K562 (cell line): ENCODE results near the gene PBX1. TPM values are rescaled to one million over a fixed set of nuclear protein-coding genes. Genes with fewer than 3 reads are reported as not detected.

ENCODE experiments used
- ATAC-seq: fragments of 200-7000 bp; cut with Tn5 transposase; 3 replicates; pipeline ENCODE4 v1.9.1; 2020; ENCODE audit warnings: moderate library complexity
- BruUV-seq: library from RNA; stranded (reverse); fragments of 400-500 nt; replicated peaks from 2 replicates; lab custom pipeline; 2021; lab: Mats Ljungman, UMichigan
- CTCF ChIA-PET: fragments of 300-600 bp; formaldehyde crosslinking; extraction: SDS; loops from one replicate; lab custom pipeline; 2021; ENCODE audit warnings: low intra/inter-chr PET ratio; lab: Yijun Ruan, JAX
- POLR2A ChIA-PET: fragments of 300-600, 350-650 bp; sonication (Branson Sonifier 250); formaldehyde crosslinking; extraction: SDS; loops from one replicate; lab custom pipeline; 2021; ENCODE audit warnings: antibody characterized with exemption, inconsistent platforms; lab: Yijun Ruan, JAX
- DNase-seq, 4 experiments: peaks; one replicate each; pipeline versions ENCODE4 v3.0.0 to v3.0.0-alpha.2; 2011 to 2018; ENCODE audit warnings: low spot score in 3 of 4, mixed read lengths in 3 of 4; ENCODE audit errors: extremely low read depth in 1 of 4
- FAIRE-seq: peaks from 2 replicates; lab custom pipeline; 2011; peaks lifted over from hg19 to GRCh38; lab: Jason Lieb, UNC
- H2AFZ ChIP-seq: 2 replicates; pipeline ENCODE4 v1.6.0; 2011; ENCODE audit warnings: low read depth, low read length, control low read depth, inconsistent platforms
- H3K27ac ChIP-seq: fragments of 200-600 bp; 3 replicates; pipeline ENCODE4 v1.8.0; 2011; ENCODE audit warnings: low read depth, mild to moderate bottlenecking, control low read depth, inconsistent platforms, low read length, moderate library complexity, mixed read lengths; ENCODE audit errors: extremely low read depth
- H3K27me3 ChIP-seq, 2 experiments: fragments of 300-600 bp in 1 of 2; 2 replicates in 1 of 2; 3 replicates in 1 of 2; pipeline versions ENCODE4 v1.6.0 to v1.8.0; 2011; ENCODE audit warnings: inconsistent platforms in 2 of 2, low read length in 2 of 2, mild to moderate bottlenecking in 1 of 2, mixed read lengths in 1 of 2, moderate library complexity in 1 of 2; ENCODE audit not compliant: control insufficient read depth in 2 of 2, insufficient read depth in 2 of 2
- H3K36me3 ChIP-seq: fragments of 300-600 bp; 3 replicates; pipeline ENCODE4 v1.8.0; 2011; ENCODE audit warnings: mild to moderate bottlenecking, low read length, inconsistent platforms; ENCODE audit not compliant: control insufficient read depth, insufficient read depth
- H3K4me1 ChIP-seq, 2 experiments: fragments of 200-600 bp in 1 of 2; replicated peaks in 1 of 2; 2 replicates in 1 of 2; 3 replicates in 1 of 2; pipeline versions ENCODE4 v1.5.1 to v1.8.0; 2011; ENCODE audit warnings: inconsistent platforms in 2 of 2, low read length in 2 of 2, mild to moderate bottlenecking in 1 of 2, mixed read lengths in 1 of 2, moderate library complexity in 1 of 2; ENCODE audit not compliant: control insufficient read depth in 2 of 2, insufficient read depth in 2 of 2
- H3K4me2 ChIP-seq: 2 replicates; pipeline ENCODE4 v1.6.1; 2011; ENCODE audit warnings: low read length, control low read depth, inconsistent platforms, mixed read lengths; ENCODE audit not compliant: insufficient read depth
- H3K4me3 ChIP-seq: fragments of 200-600 bp; sonication (generic), shearing (Covaris generic); 2 replicates; pipeline ENCODE4 v1.5.1; 2016; ENCODE audit warnings: control low read depth, inconsistent platforms
- H3K79me2 ChIP-seq: fragments of 200-600 bp; 3 replicates; pipeline ENCODE4 v1.8.0; 2011; ENCODE audit warnings: low read length, inconsistent platforms; ENCODE audit not compliant: control insufficient read depth, insufficient read depth
- H3K9ac ChIP-seq, 2 experiments: 2 replicates each; pipeline versions ENCODE4 v1.6.0 to v1.6.1; 2011; ENCODE audit warnings: low read depth in 2 of 2, low read length in 2 of 2, control low read depth in 1 of 2, inconsistent platforms in 1 of 2, mild to moderate bottlenecking in 1 of 2, mixed read lengths in 1 of 2; ENCODE audit not compliant: insufficient read depth in 1 of 2
- H3K9me1 ChIP-seq: one replicate; pipeline ENCODE4 v1.6.0; 2011; ENCODE audit warnings: inconsistent platforms, mild to moderate bottlenecking, low read length, moderate library complexity; ENCODE audit not compliant: control insufficient read depth, insufficient read depth
- H3K9me3 ChIP-seq: replicated peaks from 2 replicates; pipeline ENCODE4 v1.5.1; 2011; ENCODE audit warnings: low read depth, low read length, inconsistent platforms; ENCODE audit not compliant: control insufficient read depth, insufficient read depth
- H4K20me1 ChIP-seq: replicated peaks from 2 replicates; pipeline ENCODE4 v1.6.1; 2011; ENCODE audit warnings: low read length, inconsistent platforms, mixed read lengths; ENCODE audit not compliant: control insufficient read depth, insufficient read depth
- ELF1 ChIP-seq: fragments of 200-800 bp; sonication (Bioruptor generic); IDR thresholded peaks from 2 replicates; pipeline ENCODE4 v1.6.1; 2016; ENCODE audit warnings: missing genetic modification characterization, missing compliant biosample characterization
- SAFB2 ChIP-seq: fragments of 200-400 bp; formaldehyde crosslinking; IDR thresholded peaks from 2 replicates; pipeline ENCODE4 v1.6.1; 2018; ENCODE audit warnings: borderline replicate concordance, low read length, low read depth, moderate library complexity; ENCODE audit not compliant: severe bottlenecking
- SP2 ChIP-seq: IDR thresholded peaks from 2 replicates; pipeline ENCODE4 v1.6.1; 2011; ENCODE audit warnings: mild to moderate bottlenecking, low read depth, low read length, moderate library complexity; ENCODE audit not compliant: poor library complexity, severe bottlenecking; ENCODE audit errors: extremely low read depth
- ZNF507 ChIP-seq: conservative IDR thresholded peaks from 2 replicates; pipeline ENCODE4 v1.6.1; 2017; ENCODE audit warnings: missing genetic modification characterization, missing compliant biosample characterization
- WGBS: fragments of 100-300 bp; shearing (Covaris generic); methylation state at CpG from one replicate; pipeline ENCODE4 v1.1.6; 2016; ENCODE audit warnings: low coverage, mixed read lengths; ENCODE audit not compliant: insufficient coverage; ENCODE audit errors: missing lambda C conversion rate; 5-methylcytosine and 5-hydroxymethylcytosine counted together
- in situ Hi-C: fragments of 300-500 bp; cut with MboI; formaldehyde crosslinking; loops from 4 replicates; pipeline ENCODE4 v1.15.0; 2018; ENCODE audit warnings: inconsistent platforms, mixed read lengths
- intact Hi-C: fragments of 100-400 bp; cut with micrococcal nuclease; formaldehyde crosslinking; loops from 2 replicates; pipeline ENCODE4 v1.14.2; 2022
- polyA plus RNA-seq, 8 experiments: library from polyadenylated mRNA; depleted of rRNA in 4 of 8; stranded (reverse) in 5 of 8; unstranded in 3 of 8; fragments of >200 nt; fragmentation: Nextera tagmentation in 2 of 8; fragmentation: Illumina TruSeq in 1 of 8; extraction: Ambion mirVana in 2 of 8; extraction: Trizol in 1 of 8; gene quantifications; 2 replicates each; pipeline versions ENCODE4 v1.2.1 to v1.2.3, GENCODE V29; 2011 to 2014; ENCODE audit warnings: inconsistent platforms in 1 of 8, missing spikeins in 1 of 8
- total RNA-seq, 7 experiments: library from RNA; depleted of rRNA in 6 of 7; stranded (reverse); fragments of >200 nt in 6 of 7; fragmentation: Illumina TruSeq in 2 of 7; extraction: Trizol in 2 of 7; gene quantifications; 2 replicates each; pipeline versions ENCODE4 v1.2.1 to v1.2.3, GENCODE V29; 2011 to 2021; ENCODE audit warnings: low replicate concordance in 1 of 7
- TF ChIP-seq, protein P1 (sequence below): sonication (generic); formaldehyde crosslinking; IDR thresholded peaks from 2 replicates; pipeline ENCODE4 v1.8.0; 2022; ENCODE audit warnings: missing genetic modification reagents, mild to moderate bottlenecking, moderate library complexity, borderline replicate concordance
- TF ChIP-seq, protein P2 (sequence below), 2 experiments: fragments of 450-650 bp; IDR thresholded peaks; 2 replicates each; pipeline ENCODE4 v1.6.1; 2016; ENCODE audit warnings: mild to moderate bottlenecking in 2 of 2, borderline replicate concordance in 1 of 2, low read depth in 1 of 2, moderate library complexity in 1 of 2

Gene PBX1
- total and polyA plus RNA-seq, 9 of the 15 experiments (the other 6 are each of a cell fraction or from before 2014, with no cell fraction given): 0.03 to 0.62 (median 0.17) TPM

DNA sequence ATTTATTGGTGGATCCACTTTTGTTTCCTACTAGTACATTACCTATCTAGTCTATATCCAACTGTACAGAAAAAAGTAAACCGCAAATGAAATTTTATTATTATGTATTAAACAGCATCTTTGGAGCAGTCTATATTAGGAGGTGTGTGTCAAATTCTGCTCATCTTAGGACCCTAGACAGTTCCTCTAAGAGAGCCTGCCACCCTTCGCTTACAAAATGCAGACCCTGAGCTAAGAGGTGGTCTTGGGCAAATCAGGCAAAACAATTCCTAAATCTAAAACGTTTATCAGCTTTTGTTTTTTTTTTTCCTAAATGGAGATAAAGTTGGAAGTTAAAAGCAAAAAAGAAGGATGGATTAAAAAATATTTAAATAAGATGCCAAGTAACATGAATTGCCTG lies 85.3 kb downstream of the PBX1 start:
- H3K4me1 ChIP-seq: no peaks in the 10 kb centered on the region
- H3K79me2 ChIP-seq: no peaks in the 10 kb centered on the region

More for the DNA sequence above, 85.3 kb downstream of the PBX1 start:
- FAIRE-seq (no peak), DNase-seq (no peak), ATAC-seq (no peak)
- TF ChIP-seq, protein P1, sequence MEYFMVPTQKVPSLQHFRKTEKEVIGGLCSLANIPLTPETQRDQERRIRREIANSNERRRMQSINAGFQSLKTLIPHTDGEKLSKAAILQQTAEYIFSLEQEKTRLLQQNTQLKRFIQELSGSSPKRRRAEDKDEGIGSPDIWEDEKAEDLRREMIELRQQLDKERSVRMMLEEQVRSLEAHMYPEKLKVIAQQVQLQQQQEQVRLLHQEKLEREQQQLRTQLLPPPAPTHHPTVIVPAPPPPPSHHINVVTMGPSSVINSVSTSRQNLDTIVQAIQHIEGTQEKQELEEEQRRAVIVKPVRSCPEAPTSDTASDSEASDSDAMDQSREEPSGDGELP (CRISPR knock-in tag): no peak
- TF ChIP-seq SP2: no peak
- no peak for TF ChIP-seq ELF1
- TF ChIP-seq, protein P2, sequence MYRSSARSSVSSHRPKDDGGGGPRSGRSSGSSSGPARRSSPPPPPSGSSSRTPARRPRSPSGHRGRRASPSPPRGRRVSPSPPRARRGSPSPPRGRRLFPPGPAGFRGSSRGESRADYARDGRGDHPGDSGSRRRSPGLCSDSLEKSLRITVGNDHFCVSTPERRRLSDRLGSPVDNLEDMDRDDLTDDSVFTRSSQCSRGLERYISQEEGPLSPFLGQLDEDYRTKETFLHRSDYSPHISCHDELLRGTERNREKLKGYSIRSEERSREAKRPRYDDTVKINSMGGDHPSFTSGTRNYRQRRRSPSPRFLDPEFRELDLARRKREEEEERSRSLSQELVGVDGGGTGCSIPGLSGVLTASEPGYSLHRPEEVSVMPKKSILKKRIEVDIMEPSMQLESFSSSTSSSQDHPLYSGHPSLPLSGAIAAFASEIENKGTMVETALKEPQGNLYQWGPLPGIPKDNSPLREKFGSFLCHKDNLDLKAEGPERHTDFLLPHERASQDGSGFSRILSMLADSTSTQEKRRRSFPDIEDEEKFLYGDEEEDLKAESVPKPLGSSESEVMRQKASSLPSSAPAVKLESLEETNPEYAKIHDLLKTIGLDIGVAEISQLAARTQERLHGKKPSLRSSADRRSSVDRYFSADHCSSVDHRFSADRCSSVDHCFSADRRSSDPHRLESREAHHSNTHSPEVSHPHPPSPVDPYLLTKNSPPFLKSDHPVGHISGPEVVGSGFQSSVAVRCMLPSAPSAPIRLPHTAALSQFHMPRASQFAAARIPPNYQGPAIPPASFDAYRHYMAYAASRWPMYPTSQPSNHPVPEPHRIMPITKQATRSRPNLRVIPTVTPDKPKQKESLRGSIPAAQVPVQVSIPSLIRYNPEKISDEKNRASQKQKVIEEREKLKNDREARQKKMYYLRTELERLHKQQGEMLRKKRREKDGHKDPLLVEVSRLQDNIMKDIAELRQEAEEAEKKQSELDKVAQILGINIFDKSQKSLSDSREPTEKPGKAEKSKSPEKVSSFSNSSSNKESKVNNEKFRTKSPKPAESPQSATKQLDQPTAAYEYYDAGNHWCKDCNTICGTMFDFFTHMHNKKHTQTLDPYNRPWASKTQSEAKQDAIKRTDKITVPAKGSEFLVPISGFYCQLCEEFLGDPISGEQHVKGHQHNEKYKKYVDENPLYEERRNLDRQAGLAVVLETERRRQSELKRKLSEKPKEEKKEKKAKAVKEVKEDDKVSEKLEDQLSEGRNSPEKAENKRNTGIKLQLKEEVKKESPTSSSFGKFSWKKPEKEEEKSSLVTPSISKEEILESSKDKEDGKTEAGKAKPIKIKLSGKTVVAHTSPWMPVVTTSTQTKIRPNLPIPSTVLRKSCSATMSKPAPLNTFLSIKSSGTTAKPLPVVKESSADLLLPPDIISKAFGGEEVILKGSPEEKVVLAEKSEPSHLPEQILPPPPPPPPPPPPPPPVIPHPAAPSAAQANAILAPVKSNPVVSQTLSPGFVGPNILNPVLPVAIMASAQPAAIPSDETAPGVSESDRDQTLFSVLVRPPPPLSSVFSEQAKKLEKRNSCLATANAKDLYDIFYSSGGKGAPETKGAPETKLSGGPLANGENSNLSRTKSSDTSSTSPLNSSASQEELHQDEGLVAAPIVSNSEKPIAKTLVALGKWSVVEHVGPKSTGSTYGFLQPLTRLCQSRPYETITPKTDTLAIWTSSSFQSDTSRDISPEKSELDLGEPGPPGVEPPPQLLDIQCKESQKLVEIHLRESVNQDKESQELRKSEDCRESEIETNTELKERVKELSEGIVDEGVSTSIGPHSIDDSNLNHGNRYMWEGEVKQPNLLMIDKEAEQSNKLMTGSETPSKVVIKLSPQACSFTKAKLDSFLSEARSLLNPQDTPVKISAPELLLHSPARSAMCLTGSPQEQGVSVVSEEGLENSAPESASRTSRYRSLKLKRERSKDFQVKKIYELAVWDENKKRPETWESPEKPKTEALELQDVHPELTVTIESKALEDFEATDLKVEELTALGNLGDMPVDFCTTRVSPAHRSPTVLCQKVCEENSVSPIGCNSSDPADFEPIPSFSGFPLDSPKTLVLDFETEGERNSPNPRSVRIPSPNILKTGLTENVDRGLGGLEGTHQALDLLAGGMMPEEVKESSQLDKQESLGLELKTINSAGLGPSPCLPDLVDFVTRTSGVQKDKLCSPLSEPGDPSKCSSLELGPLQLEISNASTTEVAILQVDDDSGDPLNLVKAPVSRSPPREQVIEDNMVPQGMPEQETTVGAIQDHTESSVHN (IDR thresholded peaks at IDR 0.05; ENCODE audit: borderline replicate concordance in 1 of 2, low read depth in 1 of 2): no peak
- no peak for TF ChIP-seq SAFB2
- TF ChIP-seq ZNF507 (tag): no peak
- peaks cover 11 to 13% of the 10 kb centered on the region in 2 experiments; a peak in 3 of 5 replicates for H3K27me3 ChIP-seq
- no peak overlapping the region for H3K27ac ChIP-seq
- H2AFZ ChIP-seq: no peak overlapping the region
- no TSS peak for BruUV-seq
- 0% methylated on average over 3 of the region's 3 CpGs for WGBS
- no peak overlapping the region for H3K4me2 ChIP-seq
- no peak overlapping the region for H3K9ac ChIP-seq
- no peak overlapping the region for H3K4me3 ChIP-seq
- no peaks in the 10 kb centered on the region for H3K9me1 ChIP-seq
- ChIA-PET POLR2A (no interaction called here), CTCF (no interaction called here)
- intact Hi-C loops (no loop called here), in situ Hi-C loops (no loop called here)
- no peaks in the 10 kb centered on the region for H3K36me3 ChIP-seq
- no peaks in the 10 kb centered on the region for H3K9me3 ChIP-seq
- H4K20me1 ChIP-seq: no peaks in the 10 kb centered on the region
